ENCODE measurements around the gene SLC30A2. TPM values are rescaled to one million over a fixed set of nuclear protein-coding genes. Genes with fewer than 3 reads are reported as not detected.

Gene SLC30A2
- total RNA-seq, 1 experiment from 2014 or later, result 0.52 TPM

- DNase-seq (ENCODE audit: low read depth), result no peak
Measured at GRCh38 chr1:26023009-26023408, 22.9 kb downstream of the SLC30A2 start.

DNA sequence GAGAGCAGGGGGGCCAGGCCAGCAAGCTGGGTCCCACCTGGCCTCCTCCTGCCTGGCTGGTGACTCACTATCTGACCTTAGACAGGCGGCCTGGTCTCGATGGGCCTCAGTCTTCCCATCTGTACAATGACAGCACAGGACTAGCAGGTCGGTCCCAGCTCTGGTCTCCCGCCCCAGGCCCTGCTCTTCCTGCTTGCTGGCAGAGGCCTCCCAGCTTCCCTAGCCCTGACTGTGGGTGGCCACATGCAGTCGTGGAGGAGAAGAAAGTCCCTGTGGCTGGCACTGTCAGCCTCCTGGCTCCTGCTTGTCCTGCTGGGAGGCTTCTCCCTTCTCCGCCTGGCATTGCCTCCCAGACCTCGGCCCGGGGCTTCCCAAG, 23.5 kb downstream of the SLC30A2 start:
- DNase-seq (ENCODE audit: low read depth), result no peak

DNA sequence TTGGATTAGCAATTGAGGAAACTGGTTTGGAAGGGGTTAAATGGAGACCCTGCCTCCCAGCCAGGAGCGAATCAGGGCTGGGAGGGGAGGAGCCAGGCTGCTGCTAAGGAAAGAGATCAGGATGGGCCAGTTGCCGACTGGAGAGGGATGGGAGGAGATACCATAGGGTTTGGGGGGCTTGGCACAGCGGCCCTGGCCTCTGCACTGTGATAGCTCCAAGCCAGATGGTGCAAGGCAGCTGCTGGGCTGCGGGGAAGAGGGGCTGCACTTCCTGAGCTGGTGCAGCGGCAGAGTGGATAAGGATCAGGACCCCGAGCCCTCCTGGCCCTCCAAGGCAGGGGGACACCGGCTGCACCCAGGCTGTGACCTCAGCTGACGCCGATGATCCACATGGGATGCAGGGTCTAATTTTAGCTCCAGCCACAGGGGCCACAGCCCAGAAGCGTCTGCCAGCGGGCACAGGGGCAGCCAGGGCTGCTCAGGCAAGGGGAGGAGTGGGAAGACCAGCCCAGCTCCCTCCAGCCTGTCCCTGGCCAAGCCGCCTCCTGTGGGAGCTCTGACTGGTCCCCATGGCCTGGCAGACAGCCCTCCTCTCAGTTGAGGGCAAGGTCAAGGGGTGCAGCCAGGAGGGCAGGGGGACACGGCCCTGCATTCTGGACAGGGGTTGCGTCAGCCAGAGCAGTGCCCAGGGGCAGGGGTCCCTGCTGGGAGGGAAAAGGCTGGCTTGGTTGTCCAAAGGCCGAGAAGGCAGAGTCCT, 24.1 kb downstream of the SLC30A2 start, which contains the start of gene EXTL1:
EXTL1 (plus strand) TSS at position 129 of the 757 bp plus-strand sequence. CDS start 872 bp downstream, outside the sequence.
- peak; percentile 31 for DNase-seq (ENCODE audit: low read depth)

DNA sequence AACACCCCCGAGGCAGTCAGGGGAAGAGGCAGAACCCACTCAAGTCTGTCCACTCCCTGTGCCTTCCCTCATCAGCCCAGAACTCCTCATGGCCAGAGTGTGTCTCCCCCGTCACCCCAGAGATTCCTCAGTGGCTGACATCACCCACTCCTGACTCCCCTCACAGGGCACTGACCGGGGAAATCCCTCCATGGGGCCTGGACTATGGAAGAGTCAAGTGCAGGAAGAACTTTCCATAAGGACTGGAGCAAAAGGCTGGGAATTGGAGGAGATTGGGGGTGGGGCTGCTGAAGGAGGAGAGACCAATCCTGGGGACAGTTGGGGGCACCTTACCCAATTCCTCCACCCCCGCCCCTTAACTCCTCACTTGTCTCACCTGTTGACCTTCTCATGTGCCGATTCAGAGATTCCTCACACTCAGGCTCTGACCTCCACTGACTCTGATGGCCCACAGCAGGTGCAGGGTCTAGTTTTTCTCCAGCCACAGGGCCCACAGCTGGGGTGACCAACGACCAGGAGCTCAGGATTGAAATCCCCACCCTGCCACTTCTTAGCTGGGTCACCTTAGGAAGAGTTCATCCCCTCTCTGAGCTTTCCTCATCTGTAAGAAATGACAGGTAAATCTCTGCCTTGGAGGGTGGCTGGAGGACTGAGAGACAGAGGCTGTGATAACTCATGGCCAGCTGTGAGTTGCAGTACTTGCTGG, 24.8 kb downstream of the SLC30A2 start:
- no peak for DNase-seq (ENCODE audit: low read depth)

DNA sequence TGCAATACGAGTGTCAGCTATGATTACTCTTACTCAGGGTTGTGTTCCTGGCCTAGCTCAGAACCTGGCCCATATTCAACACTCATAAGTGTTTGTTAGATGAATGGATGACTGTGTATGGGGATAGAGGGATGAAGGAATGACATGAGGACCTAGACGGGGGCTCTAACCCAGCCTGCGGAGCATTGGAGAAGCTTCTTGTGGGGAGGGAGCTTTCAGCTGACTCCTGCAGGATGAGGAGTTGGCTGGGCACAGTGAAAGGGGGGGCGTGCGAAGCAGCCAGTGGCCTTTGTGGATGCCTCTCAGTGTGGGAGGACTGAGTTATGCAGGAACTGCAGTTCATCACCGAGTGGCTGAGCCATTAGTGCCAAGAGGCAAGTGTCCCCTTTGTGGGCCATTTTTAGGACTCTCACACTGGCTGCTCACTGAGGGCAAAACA, 25.6 kb downstream of the SLC30A2 start:
- DNase-seq (ENCODE audit: low read depth), result peak; percentile 48

DNA sequence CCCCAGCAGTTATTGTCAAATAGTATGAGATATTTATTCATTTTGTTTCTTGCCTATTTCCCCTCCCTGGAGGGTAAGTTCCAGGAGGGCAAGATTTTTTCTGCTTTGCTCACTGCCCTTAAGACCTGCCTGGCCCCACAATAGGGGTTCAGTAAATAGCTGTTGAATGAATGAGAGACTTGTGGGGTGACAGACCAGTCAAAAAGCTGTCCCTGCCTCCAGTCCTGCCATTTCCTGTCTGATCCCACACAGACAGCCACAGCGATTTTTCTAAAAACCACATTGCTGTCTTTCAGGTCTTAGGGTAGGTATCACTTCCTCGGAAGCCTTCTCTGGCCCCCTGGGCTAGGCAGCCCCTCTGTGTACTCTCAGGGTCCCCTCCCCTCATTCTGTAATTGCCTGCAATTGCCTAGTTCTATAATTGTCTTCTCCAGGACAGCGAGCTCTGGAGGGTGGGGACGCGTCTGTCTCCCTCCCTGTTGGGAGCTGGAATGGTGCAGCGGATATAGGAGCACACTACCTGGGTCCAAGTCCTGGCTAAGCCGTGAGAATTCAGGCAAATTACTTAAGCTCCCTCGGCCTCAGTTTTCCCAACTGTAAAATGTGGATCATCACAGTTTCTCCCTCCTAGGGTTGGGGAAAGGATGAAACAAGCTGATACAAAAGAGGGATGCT, 26.1 kb downstream of the SLC30A2 start:
- peak; percentile 93 for DNase-seq (ENCODE audit: low read depth)

DNA sequence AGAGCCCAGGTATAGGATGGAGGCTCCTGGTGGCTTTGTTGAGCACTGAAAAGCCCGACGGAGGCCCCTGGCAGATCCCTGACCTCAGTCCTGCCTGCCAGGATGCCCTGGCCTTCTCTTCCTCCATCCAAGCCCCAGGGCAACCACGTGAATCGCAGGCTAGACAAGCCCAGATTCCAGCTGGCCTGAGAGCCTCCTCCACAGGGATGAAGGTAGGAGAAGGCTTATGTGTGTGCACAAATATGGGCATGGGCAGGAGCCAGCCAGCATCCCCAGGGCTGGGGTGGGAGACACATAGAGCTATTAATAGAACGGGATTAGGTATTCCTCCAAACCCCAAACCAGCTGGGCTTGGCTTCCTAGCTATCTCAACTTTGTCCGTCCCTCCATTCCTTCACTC, 28.3 kb downstream of the SLC30A2 start:
- peak; percentile 72 for DNase-seq (ENCODE audit: low read depth)

DNA sequence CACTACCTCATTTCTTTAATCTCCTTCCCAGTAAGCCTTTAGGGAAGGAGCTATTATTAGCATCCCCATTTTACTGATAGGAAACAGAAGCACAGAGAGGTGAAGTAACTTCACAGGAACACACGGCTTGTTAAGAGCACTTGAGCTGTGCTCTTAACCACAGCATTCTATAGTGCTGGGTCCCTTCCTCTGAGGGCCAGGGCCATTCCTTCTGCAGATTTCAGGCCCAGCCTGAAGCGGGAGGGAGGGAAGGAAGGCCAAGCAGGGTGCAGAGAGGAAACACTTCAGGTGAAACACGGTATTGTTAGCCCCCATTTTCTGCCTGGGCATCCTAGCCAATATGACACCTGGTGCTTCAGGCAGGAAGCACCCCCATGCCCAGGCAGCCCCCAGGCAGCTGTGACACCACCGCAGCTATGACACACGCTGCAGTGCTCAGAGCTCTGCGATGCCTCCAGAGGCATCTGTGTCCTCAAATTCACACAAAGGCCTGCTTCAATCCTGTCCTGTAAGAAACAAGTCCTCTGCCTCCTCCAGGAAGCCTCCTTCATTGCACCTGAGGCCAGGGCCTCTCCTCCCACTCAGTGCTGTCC, 28.9 kb downstream of the SLC30A2 start:
- no peak for DNase-seq (ENCODE audit: low read depth)

- peak; percentile 43 for DNase-seq (ENCODE audit: low read depth)
Measured at GRCh38 chr1:26016258-26016952, 29.5 kb downstream of the SLC30A2 start.

DNA sequence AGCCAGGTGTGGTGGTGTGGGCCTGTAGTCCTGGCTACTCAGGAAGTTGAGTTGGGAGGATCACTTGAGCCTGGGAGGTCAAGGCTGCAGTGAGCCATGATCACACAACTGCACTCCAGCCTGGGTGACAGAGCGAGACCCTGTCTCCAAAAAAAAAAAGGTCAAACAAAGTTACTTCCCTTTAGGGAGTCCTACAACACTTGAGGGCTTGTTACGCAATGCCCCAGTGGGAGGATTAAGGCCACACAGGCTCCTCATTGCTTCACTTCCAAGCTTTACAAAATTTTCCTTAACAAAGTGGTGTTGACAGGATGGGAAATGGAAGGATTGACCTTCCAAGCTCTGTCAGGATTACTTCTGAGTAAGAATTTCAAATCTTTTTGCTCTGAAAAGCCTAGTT, 30.6 kb downstream of the SLC30A2 start:
- DNase-seq (ENCODE audit: low read depth), result peak; percentile 48

GRCh38 chr1:26014179-26014578, 31.7 kb downstream of the SLC30A2 start:
- no peak for DNase-seq (ENCODE audit: low read depth)

DNA sequence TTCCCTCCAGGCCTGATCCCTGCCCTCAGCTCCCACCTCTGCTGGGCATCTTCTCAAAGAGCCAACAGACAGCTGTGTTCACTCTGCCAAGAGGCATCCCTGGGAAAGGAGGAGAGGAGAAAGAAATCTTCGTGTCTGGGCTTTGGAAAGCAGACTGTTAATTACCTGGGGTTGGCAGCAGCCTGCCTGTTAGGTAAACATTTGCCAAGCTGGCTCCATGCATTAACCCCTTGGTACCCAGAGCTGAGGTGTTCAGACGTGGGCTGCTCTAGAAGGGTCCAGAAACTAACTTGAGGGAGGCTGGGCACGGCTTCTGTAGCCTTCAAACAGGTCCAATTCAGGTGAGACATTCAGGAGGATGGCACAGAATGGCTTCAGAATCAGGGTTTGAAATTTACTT, 33.1 kb downstream of the SLC30A2 start:
- DNase-seq (ENCODE audit: low read depth), result no peak

- no peak for DNase-seq (ENCODE audit: low read depth)
Measured at GRCh38 chr1:26010825-26011224, 35.1 kb downstream of the SLC30A2 start.

GRCh38 chr1:26009796-26010447, 36.0 kb downstream of the SLC30A2 start:
- DNase-seq (ENCODE audit: low read depth), result peak; percentile 37

- no peak for DNase-seq (ENCODE audit: low read depth)
Measured at GRCh38 chr1:26006710-26007109, 39.2 kb downstream of the SLC30A2 start.

GRCh38 chr1:26005434-26006105, 40.3 kb downstream of the SLC30A2 start:
- DNase-seq (ENCODE audit: low read depth), result no peak

- DNase-seq (ENCODE audit: low read depth), result no peak
Measured at GRCh38 chr1:26003756-26004155, 42.2 kb downstream of the SLC30A2 start.

GRCh38 chr1:26003262-26003661, 42.7 kb downstream of the SLC30A2 start:
- no peak for DNase-seq (ENCODE audit: low read depth)

DNA sequence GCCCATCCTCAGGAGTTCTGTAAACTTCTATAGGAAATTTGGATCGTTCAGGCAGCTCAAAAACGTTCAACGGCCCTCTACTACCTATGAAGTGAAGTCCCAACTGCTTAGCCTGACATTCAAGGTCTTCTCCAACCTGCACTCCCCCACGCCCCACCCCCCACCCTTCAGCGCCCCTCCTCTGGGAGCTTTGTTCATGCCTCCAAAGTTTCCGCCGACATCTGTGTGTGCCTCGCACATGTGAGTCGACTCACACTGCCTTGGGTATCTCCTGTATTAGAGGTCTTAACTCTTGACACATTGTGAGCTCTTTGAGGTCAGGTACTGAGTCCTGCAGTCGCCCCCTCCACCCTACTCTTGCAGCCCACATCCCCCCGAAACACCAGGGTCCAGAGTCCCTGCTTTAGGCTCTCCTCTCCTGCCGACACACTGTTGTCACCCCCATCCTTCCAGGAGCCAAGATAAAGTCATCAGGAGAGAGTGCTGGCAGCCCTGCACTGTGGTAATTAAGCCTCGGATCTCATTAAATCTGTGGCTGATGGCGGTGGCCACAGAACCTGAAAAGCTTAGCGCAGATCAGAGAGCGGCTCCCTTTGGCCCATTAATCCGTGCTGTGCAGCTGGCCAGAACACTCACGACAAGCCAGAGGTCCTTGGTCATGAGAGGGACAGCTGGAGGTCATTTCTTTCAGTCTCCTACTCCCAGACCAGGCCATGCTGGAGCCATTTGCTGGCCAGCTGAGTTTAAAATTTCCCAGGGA, 46.7 kb downstream of the SLC30A2 start:
- DNase-seq (ENCODE audit: low read depth), result no peak
